ENCODE data around the gene RIF1.

RIF1 gene

DNA sequence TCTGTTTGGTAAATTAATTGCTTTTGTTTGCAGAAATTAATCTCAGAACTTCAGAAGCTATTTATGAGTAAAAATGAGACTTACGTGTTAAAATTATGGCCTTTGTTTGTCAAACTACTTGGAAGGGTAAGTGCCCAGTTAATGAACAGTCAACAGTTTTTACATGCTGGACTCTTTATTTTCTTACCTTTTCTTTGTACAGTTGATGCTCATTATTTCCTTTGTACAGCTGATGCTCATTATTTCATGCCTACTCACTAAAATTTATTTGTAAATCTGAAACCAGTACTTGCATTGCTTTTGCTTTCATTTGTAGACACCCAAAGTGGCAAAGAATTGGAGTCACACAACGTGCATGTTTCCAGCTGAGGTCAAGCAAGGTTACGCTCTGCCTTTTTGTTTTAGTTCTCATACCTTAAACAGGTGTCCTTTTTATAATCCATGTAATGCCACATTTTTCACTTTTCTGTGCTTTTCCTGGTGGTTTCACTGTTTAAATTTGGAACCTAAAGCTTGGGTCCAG, 13.3 kb downstream of the RIF1 start:
- Histone ChIP-seq H3K36me3 (ENCODE audit: insufficient read depth, insufficient read length, low read length) (peaks cover 84% of the 10 kb centered on the region), H3K9ac (ENCODE audit: insufficient read length, low read depth) (no peak overlapping the region), H3K27me3 (ENCODE audit: insufficient read depth, insufficient read length) (no peaks in the 10 kb centered on the region), H3K9me3 (ENCODE audit: insufficient read depth, low read length) (no peaks in the 10 kb centered on the region), H3K4me3 (ENCODE audit: insufficient read length, low read depth) (no peak overlapping the region), H3K4me1 (ENCODE audit: insufficient read depth, insufficient read length) (no peaks in the 10 kb centered on the region)
- TF ChIP-seq SUZ12 (IDR thresholded peaks at IDR 0.05; ENCODE audit: extremely low read depth, insufficient read depth, insufficient read length) (no peak), ZNF274 (IDR thresholded peaks at IDR 0.05; ENCODE audit: low read depth, low read length) (no peak), YY1 (IDR thresholded peaks at IDR 0.05; ENCODE audit: insufficient read depth, insufficient read length) (no peak)
- no peak for DNase-seq (ENCODE audit: low read depth, low spot score)

DNA sequence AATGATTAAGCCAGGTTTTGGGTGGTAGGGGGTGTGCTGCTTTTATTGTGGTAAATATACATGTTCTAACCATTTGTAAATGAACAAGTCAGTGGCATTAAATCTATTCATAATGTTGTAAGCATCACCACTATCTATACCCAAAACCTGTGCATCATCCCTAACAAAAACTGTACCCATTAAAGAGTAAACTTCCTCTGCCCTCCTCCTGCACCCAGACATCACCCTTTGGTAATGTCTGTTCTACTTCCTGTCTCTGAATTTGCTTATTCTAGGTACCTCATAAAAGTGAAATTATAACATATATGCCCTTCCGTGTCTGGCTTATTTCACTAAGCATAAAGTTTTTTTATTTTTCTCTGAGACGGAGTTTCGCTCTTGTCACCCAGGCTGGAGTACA, 14.1 kb downstream of the RIF1 start:
- no peak overlapping the region for H3K9ac ChIP-seq (ENCODE audit: insufficient read length, low read depth)
- no peaks in the 10 kb centered on the region for H3K9me3 ChIP-seq (ENCODE audit: insufficient read depth, low read length)
- no peak for TF ChIP-seq SUZ12 (IDR thresholded peaks at IDR 0.05; ENCODE audit: extremely low read depth, insufficient read depth, insufficient read length)
- TF ChIP-seq YY1 (IDR thresholded peaks at IDR 0.05; ENCODE audit: insufficient read depth, insufficient read length) = no peak
- TF ChIP-seq ZNF274 (IDR thresholded peaks at IDR 0.05; ENCODE audit: low read depth, low read length) = no peak
- H3K4me1 ChIP-seq (ENCODE audit: insufficient read depth, insufficient read length) = no peaks in the 10 kb centered on the region
- H3K27me3 ChIP-seq (ENCODE audit: insufficient read depth, insufficient read length) = no peaks in the 10 kb centered on the region
- H3K36me3 ChIP-seq (ENCODE audit: insufficient read depth, insufficient read length, low read length) = peaks cover 86% of the 10 kb centered on the region
- H3K4me3 ChIP-seq (ENCODE audit: insufficient read length, low read depth) = no peak overlapping the region
- no peak for DNase-seq (ENCODE audit: low read depth, low spot score)

DNA sequence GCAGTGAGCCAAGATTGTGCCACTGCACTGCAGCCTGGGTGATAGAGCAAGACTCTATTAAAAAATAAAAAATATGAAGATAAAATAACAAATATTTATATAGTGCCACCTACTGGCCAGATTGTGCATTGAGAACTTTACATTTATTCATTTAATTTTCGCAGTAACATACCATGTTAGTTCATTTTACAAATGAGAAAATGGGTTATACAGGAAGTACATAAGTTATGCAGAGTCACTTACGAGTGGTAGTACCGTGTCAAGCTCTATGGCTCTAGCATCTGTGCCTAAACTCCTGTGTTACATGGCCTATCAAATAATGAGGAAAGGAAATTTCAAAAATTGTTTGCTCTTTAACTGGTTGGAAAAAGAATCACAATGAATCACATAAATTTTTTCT, 27.9 kb downstream of the RIF1 start:
- Histone ChIP-seq H3K36me3 (ENCODE audit: insufficient read depth, insufficient read length, low read length) (peaks cover 96% of the 10 kb centered on the region), H3K4me3 (ENCODE audit: insufficient read length, low read depth) (no peak overlapping the region), H3K9ac (ENCODE audit: insufficient read length, low read depth) (no peak overlapping the region), H3K4me1 (ENCODE audit: insufficient read depth, insufficient read length) (no peaks in the 10 kb centered on the region), H3K27me3 (ENCODE audit: insufficient read depth, insufficient read length) (no peaks in the 10 kb centered on the region), H3K9me3 (ENCODE audit: insufficient read depth, low read length) (no peaks in the 10 kb centered on the region)
- TF ChIP-seq YY1 (IDR thresholded peaks at IDR 0.05; ENCODE audit: insufficient read depth, insufficient read length) (no peak), ZNF274 (IDR thresholded peaks at IDR 0.05; ENCODE audit: low read depth, low read length) (no peak), SUZ12 (IDR thresholded peaks at IDR 0.05; ENCODE audit: extremely low read depth, insufficient read depth, insufficient read length) (no peak)
- no peak for DNase-seq (ENCODE audit: low read depth, low spot score)

DNA sequence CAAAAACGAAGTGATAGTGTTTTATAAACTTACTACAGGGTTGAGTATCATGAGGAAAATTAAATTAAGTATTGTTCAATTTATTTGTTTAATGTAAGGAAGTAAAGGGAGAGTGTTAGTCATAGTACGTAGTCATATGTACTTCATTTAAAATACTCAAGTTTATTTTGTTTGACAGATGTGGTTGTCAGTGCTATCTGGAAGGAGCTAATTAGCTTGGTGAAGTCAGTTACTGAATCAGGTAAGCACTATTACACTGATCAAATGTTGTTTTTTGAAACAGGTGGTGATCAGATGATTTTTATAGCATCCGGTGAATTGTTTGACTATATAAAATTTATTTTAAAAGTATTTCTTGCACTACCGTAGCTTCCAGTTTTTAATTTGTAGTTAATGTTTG, 28.8 kb downstream of the RIF1 start:
- DNase-seq (ENCODE audit: low read depth, low spot score) = no peak
- Histone ChIP-seq H3K9ac (ENCODE audit: insufficient read length, low read depth) (no peak overlapping the region), H3K4me1 (ENCODE audit: insufficient read depth, insufficient read length) (no peaks in the 10 kb centered on the region), H3K9me3 (ENCODE audit: insufficient read depth, low read length) (no peaks in the 10 kb centered on the region), H3K27me3 (ENCODE audit: insufficient read depth, insufficient read length) (no peaks in the 10 kb centered on the region), H3K4me3 (ENCODE audit: insufficient read length, low read depth) (no peak overlapping the region), H3K36me3 (ENCODE audit: insufficient read depth, insufficient read length, low read length) (peaks cover 95% of the 10 kb centered on the region)
- TF ChIP-seq SUZ12 (IDR thresholded peaks at IDR 0.05; ENCODE audit: extremely low read depth, insufficient read depth, insufficient read length) (no peak), YY1 (IDR thresholded peaks at IDR 0.05; ENCODE audit: insufficient read depth, insufficient read length) (no peak), ZNF274 (IDR thresholded peaks at IDR 0.05; ENCODE audit: low read depth, low read length) (no peak)

DNA sequence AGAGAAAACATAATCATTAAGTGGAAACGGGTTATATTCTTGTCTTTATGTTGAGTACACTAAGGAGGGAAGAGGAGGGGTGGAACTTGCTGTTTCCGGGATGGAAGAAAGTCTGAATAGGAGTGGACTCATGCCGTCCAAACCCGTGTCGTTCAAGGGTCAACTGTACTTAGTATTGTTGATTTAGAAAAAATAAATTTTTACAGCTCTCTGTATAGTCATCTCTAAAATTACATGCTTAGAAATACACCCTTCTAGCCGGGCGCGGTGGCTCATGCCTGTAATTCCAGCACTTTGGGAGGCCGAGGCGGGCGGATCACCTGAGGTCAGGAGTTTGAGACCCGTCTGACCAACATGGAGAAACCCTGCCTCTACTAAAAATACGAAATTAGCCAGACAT, 29.4 kb downstream of the RIF1 start:
- DNase-seq (ENCODE audit: low read depth, low spot score) = no peak
- no peaks in the 10 kb centered on the region for H3K4me1 ChIP-seq (ENCODE audit: insufficient read depth, insufficient read length)
- no peak overlapping the region for H3K9ac ChIP-seq (ENCODE audit: insufficient read length, low read depth)
- no peaks in the 10 kb centered on the region for H3K27me3 ChIP-seq (ENCODE audit: insufficient read depth, insufficient read length)
- peaks cover 92% of the 10 kb centered on the region for H3K36me3 ChIP-seq (ENCODE audit: insufficient read depth, insufficient read length, low read length)
- H3K4me3 ChIP-seq (ENCODE audit: insufficient read length, low read depth) = no peak overlapping the region
- no peak for TF ChIP-seq ZNF274 (IDR thresholded peaks at IDR 0.05; ENCODE audit: low read depth, low read length)
- no peak for TF ChIP-seq SUZ12 (IDR thresholded peaks at IDR 0.05; ENCODE audit: extremely low read depth, insufficient read depth, insufficient read length)
- TF ChIP-seq YY1 (IDR thresholded peaks at IDR 0.05; ENCODE audit: insufficient read depth, insufficient read length) = no peak
- H3K9me3 ChIP-seq (ENCODE audit: insufficient read depth, low read length) = no peaks in the 10 kb centered on the region

DNA sequence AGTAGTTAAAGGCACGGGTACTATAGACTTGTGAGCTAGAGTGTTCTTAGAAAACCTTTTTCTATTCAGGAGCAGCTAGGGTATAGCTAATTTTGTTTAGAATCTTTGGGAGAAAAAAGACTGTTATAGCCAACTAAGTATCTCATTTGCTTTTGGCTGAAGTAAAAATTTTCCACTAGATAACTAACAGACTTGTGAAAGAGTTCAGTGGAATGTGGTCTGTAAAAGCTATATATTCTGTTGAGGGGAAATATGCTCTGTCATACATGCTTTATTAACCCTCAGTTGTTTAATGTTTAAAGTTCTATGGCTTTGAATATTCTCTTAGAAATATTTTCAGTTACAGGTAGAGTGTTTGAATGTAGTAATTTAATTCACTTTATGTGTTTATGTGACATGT, 49.7 kb downstream of the RIF1 start:
- no peak overlapping the region for H3K9ac ChIP-seq (ENCODE audit: insufficient read length, low read depth)
- H3K4me1 ChIP-seq (ENCODE audit: insufficient read depth, insufficient read length) = no peaks in the 10 kb centered on the region
- no peaks in the 10 kb centered on the region for H3K9me3 ChIP-seq (ENCODE audit: insufficient read depth, low read length)
- DNase-seq (ENCODE audit: low read depth, low spot score) = no peak
- H3K4me3 ChIP-seq (ENCODE audit: insufficient read length, low read depth) = no peak overlapping the region
- no peak for TF ChIP-seq ZNF274 (IDR thresholded peaks at IDR 0.05; ENCODE audit: low read depth, low read length)
- H3K36me3 ChIP-seq (ENCODE audit: insufficient read depth, insufficient read length, low read length) = peaks cover 87% of the 10 kb centered on the region
- no peaks in the 10 kb centered on the region for H3K27me3 ChIP-seq (ENCODE audit: insufficient read depth, insufficient read length)

DNA sequence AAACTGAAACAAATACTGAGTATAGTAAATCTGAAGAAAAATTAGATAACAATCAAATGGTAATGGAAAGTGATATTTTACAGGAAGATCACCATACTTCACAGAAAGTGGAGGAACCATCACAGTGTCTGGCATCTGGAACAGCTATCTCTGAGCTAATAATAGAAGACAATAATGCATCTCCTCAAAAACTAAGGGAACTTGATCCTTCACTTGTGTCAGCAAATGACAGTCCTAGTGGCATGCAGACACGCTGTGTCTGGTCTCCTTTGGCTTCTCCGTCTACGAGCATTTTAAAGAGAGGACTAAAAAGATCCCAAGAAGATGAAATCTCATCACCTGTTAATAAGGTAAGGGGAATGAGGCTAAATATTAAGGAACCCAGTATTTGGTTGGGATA, 56.1 kb downstream of the RIF1 start:
- Histone ChIP-seq H3K4me3 (ENCODE audit: insufficient read length, low read depth) (no peak overlapping the region), H3K4me1 (ENCODE audit: insufficient read depth, insufficient read length) (no peaks in the 10 kb centered on the region), H3K9ac (ENCODE audit: insufficient read length, low read depth) (no peak overlapping the region), H3K36me3 (ENCODE audit: insufficient read depth, insufficient read length, low read length) (peaks cover 93% of the 10 kb centered on the region), H3K9me3 (ENCODE audit: insufficient read depth, low read length) (no peaks in the 10 kb centered on the region), H3K27me3 (ENCODE audit: insufficient read depth, insufficient read length) (no peaks in the 10 kb centered on the region)
- DNase-seq (ENCODE audit: low read depth, low spot score) = no peak
- TF ChIP-seq SUZ12 (IDR thresholded peaks at IDR 0.05; ENCODE audit: extremely low read depth, insufficient read depth, insufficient read length) (no peak), YY1 (IDR thresholded peaks at IDR 0.05; ENCODE audit: insufficient read depth, insufficient read length) (no peak), ZNF274 (IDR thresholded peaks at IDR 0.05; ENCODE audit: low read depth, low read length) (no peak)

DNA sequence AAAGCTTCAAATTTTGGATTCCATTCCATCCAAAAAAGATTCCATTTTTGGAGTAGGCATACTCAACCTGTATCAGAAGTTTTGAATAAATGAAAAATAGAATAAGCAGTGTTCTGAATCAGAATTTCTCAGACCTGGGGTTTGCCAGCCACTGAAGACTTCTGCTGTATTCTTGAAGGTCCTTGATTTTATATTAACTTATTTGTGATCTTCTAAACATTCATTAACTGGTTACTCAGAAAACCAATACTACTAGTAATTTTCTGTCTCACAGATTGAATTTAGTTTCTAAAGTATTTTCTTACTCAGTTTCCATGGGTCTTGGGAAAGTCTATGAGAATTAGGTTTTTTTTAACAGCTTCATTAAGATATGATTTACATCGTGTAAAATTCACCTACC, 60.9 kb downstream of the RIF1 start:
- no peak for DNase-seq (ENCODE audit: low read depth, low spot score)
- Histone ChIP-seq H3K36me3 (ENCODE audit: insufficient read depth, insufficient read length, low read length) (peaks cover 80% of the 10 kb centered on the region), H3K4me1 (ENCODE audit: insufficient read depth, insufficient read length) (no peaks in the 10 kb centered on the region), H3K4me3 (ENCODE audit: insufficient read length, low read depth) (no peak overlapping the region), H3K9me3 (ENCODE audit: insufficient read depth, low read length) (no peaks in the 10 kb centered on the region), H3K9ac (ENCODE audit: insufficient read length, low read depth) (no peak overlapping the region), H3K27me3 (ENCODE audit: insufficient read depth, insufficient read length) (no peaks in the 10 kb centered on the region)
- TF ChIP-seq ZNF274 (IDR thresholded peaks at IDR 0.05; ENCODE audit: low read depth, low read length) (no peak), YY1 (IDR thresholded peaks at IDR 0.05; ENCODE audit: insufficient read depth, insufficient read length) (no peak), SUZ12 (IDR thresholded peaks at IDR 0.05; ENCODE audit: extremely low read depth, insufficient read depth, insufficient read length) (no peak)
